OCI-LY7 (cell line): ENCODE data around the gene CEP131.

ENCODE experiments used
- EZH2phosphoT487 ChIP-seq: fragments of 200-600 bp; sonication (generic); IDR thresholded peaks from 2 replicates; pipeline ENCODE4 v1.6.1; 2018; ENCODE audit warnings: low read depth, borderline replicate concordance, mild to moderate bottlenecking, mixed run types, antibody characterized with exemption, low read length, moderate library complexity, mixed read lengths
- TF ChIP-seq, protein P1 (sequence below): fragments of 200-600 bp; sonication (generic); conservative IDR thresholded peaks from 2 replicates; pipeline ENCODE4 v1.5.1; 2014; ENCODE audit warnings: mild to moderate bottlenecking, antibody characterized with exemption, low read length, moderate library complexity, mixed read lengths

DNA sequence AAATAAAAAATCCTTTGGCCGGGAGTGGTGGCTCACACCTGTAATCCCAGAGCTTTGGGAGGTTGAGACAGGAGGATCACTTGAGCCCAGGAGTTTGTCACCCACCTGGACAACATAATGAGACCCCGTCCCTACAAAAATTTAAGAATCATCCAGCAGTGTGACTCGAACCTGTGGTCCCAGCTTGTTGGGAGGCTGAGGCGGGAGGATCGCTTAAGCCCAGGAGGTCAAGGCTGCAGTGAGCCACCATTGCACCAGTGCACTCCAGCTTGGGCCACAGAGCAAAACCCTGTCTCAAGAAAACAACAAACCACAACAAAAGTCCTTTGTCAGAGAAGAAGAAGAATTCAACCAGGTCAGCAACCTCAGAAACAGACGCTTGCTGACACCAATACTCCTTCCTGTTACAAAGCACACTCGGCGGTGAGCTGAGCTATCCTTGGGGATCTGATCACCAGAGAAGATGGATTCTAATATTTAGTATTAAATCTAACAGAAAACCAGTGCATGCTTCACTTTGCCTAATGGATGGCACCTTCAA is 70.4 kb downstream of the CEP131 start:
- TF ChIP-seq, protein P1, sequence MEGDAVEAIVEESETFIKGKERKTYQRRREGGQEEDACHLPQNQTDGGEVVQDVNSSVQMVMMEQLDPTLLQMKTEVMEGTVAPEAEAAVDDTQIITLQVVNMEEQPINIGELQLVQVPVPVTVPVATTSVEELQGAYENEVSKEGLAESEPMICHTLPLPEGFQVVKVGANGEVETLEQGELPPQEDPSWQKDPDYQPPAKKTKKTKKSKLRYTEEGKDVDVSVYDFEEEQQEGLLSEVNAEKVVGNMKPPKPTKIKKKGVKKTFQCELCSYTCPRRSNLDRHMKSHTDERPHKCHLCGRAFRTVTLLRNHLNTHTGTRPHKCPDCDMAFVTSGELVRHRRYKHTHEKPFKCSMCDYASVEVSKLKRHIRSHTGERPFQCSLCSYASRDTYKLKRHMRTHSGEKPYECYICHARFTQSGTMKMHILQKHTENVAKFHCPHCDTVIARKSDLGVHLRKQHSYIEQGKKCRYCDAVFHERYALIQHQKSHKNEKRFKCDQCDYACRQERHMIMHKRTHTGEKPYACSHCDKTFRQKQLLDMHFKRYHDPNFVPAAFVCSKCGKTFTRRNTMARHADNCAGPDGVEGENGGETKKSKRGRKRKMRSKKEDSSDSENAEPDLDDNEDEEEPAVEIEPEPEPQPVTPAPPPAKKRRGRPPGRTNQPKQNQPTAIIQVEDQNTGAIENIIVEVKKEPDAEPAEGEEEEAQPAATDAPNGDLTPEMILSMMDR, result no peak
- TF ChIP-seq EZH2phosphoT487, result no peak
